Measurements from ENCODE around the gene KIAA0586.
"Not testable (repeated sequence)": the region's sequence is repeated elsewhere in the genome, so short reads cannot be mapped to it uniquely, and the experiment has no call there.

KIAA0586 gene

GRCh38 chr14:58415636-58416547 lies 11.6 kb upstream of the KIAA0586 start:
- Histone ChIP-seq H3K27me3 (no peaks in the 10 kb centered on the region), H3K4me3 (ENCODE audit: low read depth in 1 of 2, low read length in 1 of 2) (no peak overlapping the region), H3K4me1 (ENCODE audit: control insufficient read depth in 1 of 2, insufficient read depth in 1 of 2, low read depth in 1 of 2, low read length in 1 of 2) (no peaks in the 10 kb centered on the region), H3K27ac (no peak overlapping the region), H3K9me3 (no peaks in the 10 kb centered on the region), H3K36me3 (peaks cover 1% of the 10 kb centered on the region)
- TF ChIP-seq, protein P1, sequence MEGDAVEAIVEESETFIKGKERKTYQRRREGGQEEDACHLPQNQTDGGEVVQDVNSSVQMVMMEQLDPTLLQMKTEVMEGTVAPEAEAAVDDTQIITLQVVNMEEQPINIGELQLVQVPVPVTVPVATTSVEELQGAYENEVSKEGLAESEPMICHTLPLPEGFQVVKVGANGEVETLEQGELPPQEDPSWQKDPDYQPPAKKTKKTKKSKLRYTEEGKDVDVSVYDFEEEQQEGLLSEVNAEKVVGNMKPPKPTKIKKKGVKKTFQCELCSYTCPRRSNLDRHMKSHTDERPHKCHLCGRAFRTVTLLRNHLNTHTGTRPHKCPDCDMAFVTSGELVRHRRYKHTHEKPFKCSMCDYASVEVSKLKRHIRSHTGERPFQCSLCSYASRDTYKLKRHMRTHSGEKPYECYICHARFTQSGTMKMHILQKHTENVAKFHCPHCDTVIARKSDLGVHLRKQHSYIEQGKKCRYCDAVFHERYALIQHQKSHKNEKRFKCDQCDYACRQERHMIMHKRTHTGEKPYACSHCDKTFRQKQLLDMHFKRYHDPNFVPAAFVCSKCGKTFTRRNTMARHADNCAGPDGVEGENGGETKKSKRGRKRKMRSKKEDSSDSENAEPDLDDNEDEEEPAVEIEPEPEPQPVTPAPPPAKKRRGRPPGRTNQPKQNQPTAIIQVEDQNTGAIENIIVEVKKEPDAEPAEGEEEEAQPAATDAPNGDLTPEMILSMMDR (IDR thresholded peaks at IDR 0.05), result no peak

- not testable (repeated sequence) for H3K9me3 ChIP-seq; H3K27me3 ChIP-seq; H3K4me1 ChIP-seq (ENCODE audit: control insufficient read depth in 1 of 2, insufficient read depth in 1 of 2, low read depth in 1 of 2, low read length in 1 of 2); H3K36me3 ChIP-seq; H3K27ac ChIP-seq; H3K4me3 ChIP-seq (ENCODE audit: low read depth in 1 of 2, low read length in 1 of 2)
Observed at GRCh38 chr14:58416934-58417333, 10.6 kb upstream of the KIAA0586 start.

- peak overlapping the region; percentile 90 for H3K27ac ChIP-seq
- H3K36me3 ChIP-seq, result no peaks in the 10 kb centered on the region
- TF ChIP-seq, protein P1 (IDR thresholded peaks at IDR 0.05), result no peak
- H3K9me3 ChIP-seq, result no peaks in the 10 kb centered on the region
- H3K27me3 ChIP-seq, result no peaks in the 10 kb centered on the region
- H3K4me1 ChIP-seq (ENCODE audit: control insufficient read depth in 1 of 2, insufficient read depth in 1 of 2, low read depth in 1 of 2, low read length in 1 of 2), result peaks cover 17 to 19% of the 10 kb centered on the region in 2 experiments
- peak overlapping the region; percentile 78 to 92 for H3K4me3 ChIP-seq (ENCODE audit: low read depth in 1 of 2, low read length in 1 of 2)
Observed at GRCh38 chr14:58426670-58427280, 744 bp upstream of the KIAA0586 start.

- Histone ChIP-seq H3K9me3 (no peaks in the 10 kb centered on the region), H3K4me3 (ENCODE audit: low read depth in 1 of 2, low read length in 1 of 2) (peak overlapping the region; percentile 78 to 92), H3K27ac (peak overlapping the region; percentile 90), H3K27me3 (no peaks in the 10 kb centered on the region), H3K4me1 (ENCODE audit: control insufficient read depth in 1 of 2, insufficient read depth in 1 of 2, low read depth in 1 of 2, low read length in 1 of 2) (peaks cover 17 to 19% of the 10 kb centered on the region in 2 experiments), H3K36me3 (peaks cover 6% of the 10 kb centered on the region)
- TF ChIP-seq, protein P1 (IDR thresholded peaks at IDR 0.05), result no peak
Observed at GRCh38 chr14:58428118-58428683, 682 bp downstream of the KIAA0586 start.

- Histone ChIP-seq H3K27ac (no peak overlapping the region), H3K4me3 (ENCODE audit: low read depth in 1 of 2, low read length in 1 of 2) (no peak overlapping the region), H3K36me3 (peaks cover 19% of the 10 kb centered on the region), H3K27me3 (no peaks in the 10 kb centered on the region), H3K9me3 (no peaks in the 10 kb centered on the region), H3K4me1 (ENCODE audit: control insufficient read depth in 1 of 2, insufficient read depth in 1 of 2, low read depth in 1 of 2, low read length in 1 of 2) (peaks cover 17 to 19% of the 10 kb centered on the region in 2 experiments)
- TF ChIP-seq, protein P1 (IDR thresholded peaks at IDR 0.05), result no peak
Observed at GRCh38 chr14:58430156-58430555, 2.6 kb downstream of the KIAA0586 start.

Measured in neutrophil (primary cell).